Medulla oblongata (tissue), 1 donor: ENCODE data around the gene CLDN19.

ENCODE experiments used
- DNase-seq: peaks from one replicate; pipeline ENCODE4 v3.0.0-alpha.2; 2015; ENCODE audit errors: extremely low spot score

CLDN19 gene

GRCh38 chr1:42703888-42704464, 36.1 kb downstream of the CLDN19 start:
- no peak for DNase-seq

GRCh38 chr1:42700006-42700405, 40.0 kb downstream of the CLDN19 start:
- DNase-seq = no peak

- no peak for DNase-seq
These were observed 41.8 kb downstream of the CLDN19 start for GRCh38 chr1:42698081-42698813.

GRCh38 chr1:42692911-42693310, 47.1 kb downstream of the CLDN19 start:
- no peak for DNase-seq

- DNase-seq = no peak
These were observed 47.6 kb downstream of the CLDN19 start for GRCh38 chr1:42692461-42692860.

GRCh38 chr1:42691157-42691498, 48.9 kb downstream of the CLDN19 start:
- no peak for DNase-seq

DNA sequence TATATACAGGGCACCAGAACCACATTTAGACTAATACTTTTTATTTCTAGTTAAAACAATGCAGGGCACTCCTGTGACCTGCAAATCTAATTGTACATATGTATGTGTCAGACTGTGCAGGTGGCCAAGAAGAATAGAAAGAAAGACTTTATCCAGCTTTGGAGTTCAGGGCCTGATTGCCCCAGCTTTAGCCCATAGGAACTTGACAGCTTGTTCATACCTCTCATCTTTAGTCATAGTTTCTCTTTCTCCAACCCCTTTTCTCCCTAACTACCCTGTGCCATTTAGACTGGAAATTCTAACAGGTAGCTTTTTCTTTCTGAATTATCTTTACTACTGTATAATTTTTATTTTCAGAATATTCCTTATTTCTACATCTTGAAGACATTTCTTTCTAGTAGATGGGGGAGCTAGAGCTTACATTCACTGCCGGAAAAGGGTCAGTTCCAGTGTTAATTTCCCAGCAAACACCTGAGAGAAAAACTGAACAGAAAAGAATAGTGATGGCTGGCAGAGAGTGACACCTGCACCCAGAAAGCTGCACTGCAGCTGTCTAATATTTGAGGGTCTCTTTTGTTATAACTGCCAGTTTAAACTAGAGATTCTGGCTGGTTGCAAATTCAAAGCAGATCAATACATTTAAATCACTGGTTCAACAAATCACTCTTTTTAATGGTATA, 49.4 kb downstream of the CLDN19 start:
- no peak for DNase-seq

GRCh38 chr1:42689912-42690311, 50.1 kb downstream of the CLDN19 start:
- DNase-seq = no peak

DNA sequence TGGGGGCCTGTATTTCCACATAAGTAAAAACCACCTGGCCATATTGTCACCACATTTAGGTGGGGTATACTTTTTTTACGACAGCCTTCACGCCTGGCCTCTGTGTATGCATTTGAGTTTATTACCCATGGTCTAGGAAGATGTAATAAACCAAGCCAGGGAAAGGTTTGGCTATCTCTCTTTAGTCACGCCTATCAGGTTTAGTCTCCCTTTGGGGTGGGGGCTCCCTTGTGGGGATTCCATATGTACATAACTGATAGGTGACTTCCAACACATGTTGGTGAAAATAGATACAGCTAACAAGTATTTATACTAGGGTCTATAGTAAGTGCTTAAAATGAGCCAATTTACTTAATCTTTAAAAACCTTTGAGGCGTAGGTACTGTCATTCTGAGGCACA, 53.6 kb downstream of the CLDN19 start:
- DNase-seq = no peak

DNA sequence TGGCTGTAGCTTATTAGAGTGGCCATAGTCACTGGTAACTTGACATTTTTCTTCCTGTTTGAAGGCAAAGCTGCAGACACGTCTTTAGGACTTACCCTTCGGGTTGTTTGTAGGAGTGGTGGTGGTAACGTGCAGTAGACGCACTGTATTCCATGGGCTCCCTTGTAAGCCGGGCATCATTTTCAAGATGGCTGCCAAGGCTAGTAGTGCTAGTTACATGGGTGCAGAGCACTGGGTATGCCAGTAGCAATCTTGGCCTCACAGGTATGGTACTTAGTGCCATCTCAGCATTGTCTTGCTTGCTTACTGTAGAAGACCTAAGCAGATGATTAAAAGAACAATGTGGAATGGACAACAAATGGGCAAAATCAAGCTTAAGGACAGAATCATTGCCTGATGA, 55.9 kb downstream of the CLDN19 start:
- DNase-seq = no peak
